Measurements from ENCODE around the gene CDON. TPM values are rescaled to one million over a fixed set of nuclear protein-coding genes. Genes with fewer than 3 reads are reported as not detected.

The CDON gene
- total and polyA plus RNA-seq, 3 experiments from 2014 or later, result 1.7 to 2.0 TPM; not detected in 1

GRCh38 chr11:125976156-125976555, 86.5 kb downstream of the CDON start:
- no peak overlapping the region for H3K4me3 ChIP-seq (ENCODE audit: low read length)
- H3K27me3 ChIP-seq (ENCODE audit: insufficient read depth, low read length, poor library complexity, severe bottlenecking), result no peaks in the 10 kb centered on the region
- ChIA-PET POLR2A (no interaction called here), CTCF (no interaction called here)
- no peaks in the 10 kb centered on the region for H3K4me1 ChIP-seq (ENCODE audit: insufficient read depth, low read length)
- no peaks in the 10 kb centered on the region for H3K9me3 ChIP-seq (ENCODE audit: low read length)
- H3K4me1 Mint-ChIP-seq, result no peaks in the 10 kb centered on the region
- no peaks in the 10 kb centered on the region for H3K9me3 Mint-ChIP-seq
- H3K36me3 ChIP-seq (ENCODE audit: insufficient read depth, low read length), result no peaks in the 10 kb centered on the region
- no peak for DNase-seq
- peaks cover 0 to 1% (median 0%) of the 10 kb centered on the region in 3 donors for H3K36me3 Mint-ChIP-seq
- no peak overlapping the region for H3K27ac ChIP-seq (ENCODE audit: low read depth, low read length)
- H3K27ac Mint-ChIP-seq, result no peak overlapping the region
- H3K4me3 Mint-ChIP-seq, result no peak overlapping the region
- peaks cover 4 to 8% of the 10 kb centered on the region in 2 donors for H3K27me3 Mint-ChIP-seq

DNA sequence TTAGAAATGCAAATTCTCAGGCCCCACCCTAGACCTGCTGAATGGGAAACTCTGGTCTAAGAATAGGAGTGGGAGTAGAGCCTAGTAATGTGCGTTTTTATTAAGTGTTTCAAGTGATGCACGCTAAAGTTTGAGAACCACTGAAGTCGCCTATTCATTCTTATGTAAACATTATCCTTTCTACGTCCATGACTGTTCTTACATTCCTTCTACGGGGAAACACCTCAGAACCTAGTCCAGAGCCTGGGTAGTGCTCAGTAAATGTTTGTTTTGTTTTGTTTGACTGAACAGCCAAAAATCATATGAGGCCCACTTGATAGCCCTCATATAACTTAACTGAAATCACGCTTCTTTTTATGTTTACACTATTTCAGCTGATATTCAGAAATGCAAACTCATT, 87.0 kb downstream of the CDON start:
- H3K4me3 Mint-ChIP-seq, result no peak overlapping the region
- Histone ChIP-seq H3K9me3 (ENCODE audit: low read length) (no peaks in the 10 kb centered on the region), H3K36me3 (ENCODE audit: insufficient read depth, low read length) (no peaks in the 10 kb centered on the region), H3K4me3 (ENCODE audit: low read length) (no peak overlapping the region), H3K27ac (ENCODE audit: low read depth, low read length) (no peak overlapping the region), H3K4me1 (ENCODE audit: insufficient read depth, low read length) (no peaks in the 10 kb centered on the region), H3K27me3 (ENCODE audit: insufficient read depth, low read length, poor library complexity, severe bottlenecking) (no peaks in the 10 kb centered on the region)
- no peak overlapping the region for H3K27ac Mint-ChIP-seq
- H3K36me3 Mint-ChIP-seq, result peaks cover 0 to 1% (median 0%) of the 10 kb centered on the region in 3 donors
- H3K27me3 Mint-ChIP-seq, result peaks cover 4 to 8% of the 10 kb centered on the region in 2 donors
- POLR2A ChIA-PET, result no interaction called here
- H3K9me3 Mint-ChIP-seq, result no peaks in the 10 kb centered on the region
- CTCF ChIA-PET, result no interaction called here
- no peaks in the 10 kb centered on the region for H3K4me1 Mint-ChIP-seq
- DNase-seq, result no peak

GRCh38 chr11:125974284-125974683, 88.4 kb downstream of the CDON start:
- Histone ChIP-seq H3K36me3 (ENCODE audit: insufficient read depth, low read length) (no peaks in the 10 kb centered on the region), H3K4me1 (ENCODE audit: insufficient read depth, low read length) (no peaks in the 10 kb centered on the region), H3K4me3 (ENCODE audit: low read length) (no peak overlapping the region), H3K27me3 (ENCODE audit: insufficient read depth, low read length, poor library complexity, severe bottlenecking) (no peaks in the 10 kb centered on the region), H3K9me3 (ENCODE audit: low read length) (no peaks in the 10 kb centered on the region), H3K27ac (ENCODE audit: low read depth, low read length) (no peak overlapping the region)
- no peak for DNase-seq
- Mint-ChIP-seq H3K27me3 (peaks cover 4 to 8% of the 10 kb centered on the region in 2 donors), H3K4me3 (no peak overlapping the region), H3K4me1 (no peaks in the 10 kb centered on the region), H3K36me3 (peaks cover 0 to 1% (median 0%) of the 10 kb centered on the region in 3 donors), H3K27ac (no peak overlapping the region), H3K9me3 (no peaks in the 10 kb centered on the region)
- CTCF ChIA-PET, result no interaction called here
- POLR2A ChIA-PET, result no interaction called here

- peaks cover 3 to 12% of the 10 kb centered on the region in 2 donors for H3K27me3 Mint-ChIP-seq
- no peak overlapping the region for H3K27ac Mint-ChIP-seq
- no peaks in the 10 kb centered on the region for H3K27me3 ChIP-seq (ENCODE audit: insufficient read depth, low read length, poor library complexity, severe bottlenecking)
- no peaks in the 10 kb centered on the region for H3K36me3 ChIP-seq (ENCODE audit: insufficient read depth, low read length)
- no peak overlapping the region for H3K27ac ChIP-seq (ENCODE audit: low read depth, low read length)
- H3K4me3 ChIP-seq (ENCODE audit: low read length), result no peak overlapping the region
- no peaks in the 10 kb centered on the region for H3K4me1 Mint-ChIP-seq
- POLR2A ChIA-PET, result no interaction called here
- no peak overlapping the region for H3K4me3 Mint-ChIP-seq
- no peaks in the 10 kb centered on the region for H3K9me3 ChIP-seq (ENCODE audit: low read length)
- no peak for DNase-seq
- CTCF ChIA-PET, result no interaction called here
- peaks cover 0 to under 1% (median 0%) of the 10 kb centered on the region in 3 donors for H3K36me3 Mint-ChIP-seq
- no peaks in the 10 kb centered on the region for H3K9me3 Mint-ChIP-seq
- no peaks in the 10 kb centered on the region for H3K4me1 ChIP-seq (ENCODE audit: insufficient read depth, low read length)
Observed at GRCh38 chr11:125971618-125972017, 91.0 kb downstream of the CDON start.

GRCh38 chr11:125968354-125968753, 94.3 kb downstream of the CDON start:
- CTCF ChIA-PET, result no interaction called here
- Mint-ChIP-seq H3K36me3 (no peaks in the 10 kb centered on the region), H3K9me3 (peaks cover 0 to 3% (median under 1%) of the 10 kb centered on the region in 5 donors), H3K4me3 (no peak overlapping the region), H3K4me1 (no peaks in the 10 kb centered on the region), H3K27ac (peak overlapping the region in 1 of 8 donors; percentile 31), H3K27me3 (peaks cover 5 to 25% of the 10 kb centered on the region in 2 donors)
- Histone ChIP-seq H3K4me1 (ENCODE audit: insufficient read depth, low read length) (no peaks in the 10 kb centered on the region), H3K36me3 (ENCODE audit: insufficient read depth, low read length) (no peaks in the 10 kb centered on the region), H3K27me3 (ENCODE audit: insufficient read depth, low read length, poor library complexity, severe bottlenecking) (no peaks in the 10 kb centered on the region), H3K9me3 (ENCODE audit: low read length) (no peaks in the 10 kb centered on the region), H3K4me3 (ENCODE audit: low read length) (no peak overlapping the region), H3K27ac (ENCODE audit: low read depth, low read length) (no peak overlapping the region)
- POLR2A ChIA-PET, result no interaction called here
- DNase-seq, result no peak

DNA sequence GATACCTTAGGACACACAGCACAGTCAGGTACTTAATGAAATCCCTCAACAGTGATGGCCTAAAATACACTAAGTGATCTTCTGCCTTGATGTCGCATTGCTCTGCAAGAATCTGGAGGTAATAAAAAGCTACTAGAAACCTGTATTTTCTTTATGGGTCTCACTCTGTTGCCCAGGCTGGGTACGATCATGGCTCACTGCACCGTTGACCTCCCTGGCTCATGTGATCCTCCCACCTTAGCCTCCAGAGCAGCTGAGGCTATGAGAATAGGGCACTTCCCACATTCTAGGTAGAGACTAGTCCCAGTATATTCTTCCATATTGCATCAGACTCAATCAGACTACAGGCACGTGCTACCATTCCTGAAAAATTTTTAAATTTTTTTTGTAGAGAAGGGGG, 95.2 kb downstream of the CDON start:
- H3K4me3 ChIP-seq (ENCODE audit: low read length), result no peak overlapping the region
- H3K4me1 Mint-ChIP-seq, result no peaks in the 10 kb centered on the region
- ChIA-PET POLR2A (no interaction called here), CTCF (no interaction called here)
- no peak overlapping the region for H3K27ac ChIP-seq (ENCODE audit: low read depth, low read length)
- H3K36me3 Mint-ChIP-seq, result peaks cover 0 to 5% (median 0%) of the 10 kb centered on the region in 3 donors
- H3K27me3 ChIP-seq (ENCODE audit: insufficient read depth, low read length, poor library complexity, severe bottlenecking), result no peaks in the 10 kb centered on the region
- no peak overlapping the region for H3K4me3 Mint-ChIP-seq
- H3K4me1 ChIP-seq (ENCODE audit: insufficient read depth, low read length), result no peaks in the 10 kb centered on the region
- no peak overlapping the region for H3K27ac Mint-ChIP-seq
- H3K27me3 Mint-ChIP-seq, result peaks cover 5 to 24% of the 10 kb centered on the region in 2 donors
- peaks cover 4 to 10% (median 8%) of the 10 kb centered on the region in 5 donors for H3K9me3 Mint-ChIP-seq
- no peaks in the 10 kb centered on the region for H3K36me3 ChIP-seq (ENCODE audit: insufficient read depth, low read length)
- no peak for DNase-seq
- H3K9me3 ChIP-seq (ENCODE audit: low read length), result no peaks in the 10 kb centered on the region

DNA sequence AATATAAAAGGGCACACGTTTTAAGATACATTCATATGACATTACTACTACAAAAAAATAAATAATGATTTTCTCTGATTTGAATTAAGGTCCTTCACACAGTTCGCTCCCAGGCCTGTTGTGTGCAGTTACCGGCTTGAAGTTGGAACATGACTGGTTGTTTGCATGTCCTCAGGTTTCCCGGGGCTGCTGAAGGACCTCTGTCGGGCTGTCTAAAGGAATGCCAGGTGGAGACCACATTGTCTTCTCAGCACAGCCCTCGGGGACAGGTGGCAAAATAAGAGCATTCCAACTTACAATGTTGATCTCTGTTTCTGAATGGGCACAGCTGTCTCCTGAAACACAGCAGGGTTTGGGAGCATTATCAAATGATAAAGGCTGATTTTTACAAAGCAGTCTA, 101.9 kb downstream of the CDON start:
- Histone ChIP-seq H3K27ac (ENCODE audit: low read depth, low read length) (no peak overlapping the region), H3K4me3 (ENCODE audit: low read length) (no peak overlapping the region), H3K27me3 (ENCODE audit: insufficient read depth, low read length, poor library complexity, severe bottlenecking) (no peaks in the 10 kb centered on the region), H3K4me1 (ENCODE audit: insufficient read depth, low read length) (no peaks in the 10 kb centered on the region), H3K9me3 (ENCODE audit: low read length) (no peaks in the 10 kb centered on the region), H3K36me3 (ENCODE audit: insufficient read depth, low read length) (no peaks in the 10 kb centered on the region)
- Mint-ChIP-seq H3K4me3 (no peak overlapping the region), H3K27me3 (peaks cover 7 to 11% of the 10 kb centered on the region in 2 donors), H3K27ac (no peak overlapping the region), H3K9me3 (peaks cover 4 to 15% (median 12%) of the 10 kb centered on the region in 5 donors), H3K36me3 (peaks cover 0 to 12% (median 2%) of the 10 kb centered on the region in 3 donors), H3K4me1 (peaks cover 3 to 6% (median 5%) of the 10 kb centered on the region in 3 donors)
- POLR2A ChIA-PET, result no interaction called here
- DNase-seq, result no peak
- CTCF ChIA-PET, result no interaction called here

DNA sequence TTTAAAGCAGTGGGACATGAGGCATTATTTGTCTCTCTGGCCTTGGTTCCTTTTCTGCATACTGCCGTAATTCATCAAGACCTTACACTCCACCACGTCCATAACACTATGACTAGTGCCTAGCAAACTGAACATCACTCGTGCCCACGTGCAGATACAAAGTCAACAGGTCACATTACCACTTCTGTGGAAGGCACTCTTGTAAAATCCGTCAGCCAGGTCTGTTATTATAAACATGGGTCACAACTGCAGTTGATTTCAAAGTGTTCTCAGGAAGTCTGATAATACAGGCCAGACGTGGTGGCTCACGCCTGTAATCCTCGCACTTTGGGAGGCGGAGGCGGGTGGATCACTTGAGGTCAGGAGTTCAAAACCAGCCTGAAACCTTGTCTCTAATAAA, 102.7 kb downstream of the CDON start:
- H3K9me3 Mint-ChIP-seq, result peaks cover 4 to 15% (median 12%) of the 10 kb centered on the region in 5 donors
- no peaks in the 10 kb centered on the region for H3K36me3 ChIP-seq (ENCODE audit: insufficient read depth, low read length)

DNA sequence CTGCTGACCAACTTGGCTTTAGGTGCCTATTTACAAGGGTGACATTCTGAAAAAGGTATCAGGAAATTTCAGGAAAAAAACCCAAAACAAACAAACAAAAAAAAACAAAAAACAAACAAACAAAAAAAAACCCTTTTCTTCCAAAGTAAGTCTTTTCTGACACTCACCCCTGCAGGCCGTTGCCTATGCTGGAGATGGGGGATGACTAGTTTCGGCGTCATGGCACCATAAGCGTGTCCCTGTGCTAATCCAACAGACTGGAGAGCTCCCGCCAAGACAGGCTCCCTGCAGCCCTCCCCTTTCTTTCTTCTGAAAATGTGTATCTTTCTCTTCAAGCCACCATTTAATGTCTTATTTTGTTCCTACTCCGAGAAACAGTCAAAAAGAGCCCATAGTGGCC, 103.2 kb downstream of the CDON start:
- POLR2A ChIA-PET, result no interaction called here
- Mint-ChIP-seq H3K4me1 (peaks cover 3 to 6% (median 5%) of the 10 kb centered on the region in 3 donors), H3K4me3 (no peak overlapping the region), H3K9me3 (peaks cover 4 to 15% (median 12%) of the 10 kb centered on the region in 5 donors), H3K27ac (no peak overlapping the region), H3K36me3 (peaks cover 0 to 12% (median 2%) of the 10 kb centered on the region in 3 donors), H3K27me3 (peaks cover 4 to 10% of the 10 kb centered on the region in 2 donors)
- Histone ChIP-seq H3K27me3 (ENCODE audit: insufficient read depth, low read length, poor library complexity, severe bottlenecking) (no peaks in the 10 kb centered on the region), H3K9me3 (ENCODE audit: low read length) (no peaks in the 10 kb centered on the region), H3K36me3 (ENCODE audit: insufficient read depth, low read length) (no peaks in the 10 kb centered on the region), H3K27ac (ENCODE audit: low read depth, low read length) (no peak overlapping the region), H3K4me1 (ENCODE audit: insufficient read depth, low read length) (no peaks in the 10 kb centered on the region), H3K4me3 (ENCODE audit: low read length) (no peak overlapping the region)
- no peak for DNase-seq
- CTCF ChIA-PET, result no interaction called here

More for the DNA sequence above, 102.7 kb downstream of the CDON start:
- no peak overlapping the region for H3K4me3 ChIP-seq (ENCODE audit: low read length)
- H3K4me1 Mint-ChIP-seq, result peaks cover 3 to 6% (median 5%) of the 10 kb centered on the region in 3 donors
- no peak overlapping the region for H3K4me3 Mint-ChIP-seq
- no peak for DNase-seq
- peaks cover 5 to 11% of the 10 kb centered on the region in 2 donors for H3K27me3 Mint-ChIP-seq
- H3K9me3 ChIP-seq (ENCODE audit: low read length), result no peaks in the 10 kb centered on the region
- no peak overlapping the region for H3K27ac Mint-ChIP-seq
- H3K27me3 ChIP-seq (ENCODE audit: insufficient read depth, low read length, poor library complexity, severe bottlenecking), result no peaks in the 10 kb centered on the region
- POLR2A ChIA-PET, result no interaction called here
- no peak overlapping the region for H3K27ac ChIP-seq (ENCODE audit: low read depth, low read length)
- H3K4me1 ChIP-seq (ENCODE audit: insufficient read depth, low read length), result no peaks in the 10 kb centered on the region
- H3K36me3 Mint-ChIP-seq, result peaks cover 0 to 12% (median 2%) of the 10 kb centered on the region in 3 donors
- CTCF ChIA-PET, result no interaction called here
